KOPT-K1 (cell line): Measurements from ENCODE around the gene PRRC2B.

Experiments
- H3K27ac ChIP-seq: fragments of 200-600 bp; sonication (generic); 2 replicates; pipeline ENCODE4 v1.5.1; 2016; ENCODE audit warnings: antibody characterized with exemption, mild to moderate bottlenecking, low read depth, low read length; ENCODE audit not compliant: poor library complexity, severe bottlenecking
- H3K36me3 ChIP-seq: fragments of 200-600 bp; sonication (generic); 2 replicates; pipeline ENCODE4 v1.5.1; 2017; ENCODE audit warnings: antibody characterized with exemption, mild to moderate bottlenecking, low read length, moderate library complexity; ENCODE audit not compliant: insufficient read depth
- H3K9me3 ChIP-seq: fragments of 200-600 bp; sonication (generic); 2 replicates; pipeline ENCODE4 v1.5.1; 2017; ENCODE audit warnings: antibody characterized with exemption, low read length, mild to moderate bottlenecking; ENCODE audit not compliant: insufficient read depth, poor library complexity, severe bottlenecking

The PRRC2B gene

GRCh38 chr9:131398204-131398603 is 4.3 kb downstream of the PRRC2B start:
- peaks cover 8% of the 10 kb centered on the region; the same call in 1 of the 2 replicates for H3K36me3 ChIP-seq
- no peak overlapping the region for H3K27ac ChIP-seq
- H3K9me3 ChIP-seq: no peaks in the 10 kb centered on the region

- Histone ChIP-seq H3K36me3 (peaks cover 8% of the 10 kb centered on the region; the same call in 1 of the 2 replicates), H3K9me3 (no peaks in the 10 kb centered on the region), H3K27ac (no peak overlapping the region)
Measured at GRCh38 chr9:131399972-131400371, 6.1 kb downstream of the PRRC2B start.

GRCh38 chr9:131400627-131401026 is 6.7 kb downstream of the PRRC2B start:
- H3K36me3 ChIP-seq: peaks cover 8% of the 10 kb centered on the region; the same call in 1 of the 2 replicates
- H3K27ac ChIP-seq: no peak overlapping the region
- no peaks in the 10 kb centered on the region for H3K9me3 ChIP-seq

- Histone ChIP-seq H3K27ac (no peak overlapping the region), H3K9me3 (no peaks in the 10 kb centered on the region), H3K36me3 (peaks cover 8% of the 10 kb centered on the region; the same call in 1 of the 2 replicates)
Measured at GRCh38 chr9:131402073-131402472, 8.2 kb downstream of the PRRC2B start.

GRCh38 chr9:131402738-131403492 is 9.0 kb downstream of the PRRC2B start:
- H3K36me3 ChIP-seq: peaks cover 8% of the 10 kb centered on the region; the same call in 1 of the 2 replicates
- H3K9me3 ChIP-seq: no peaks in the 10 kb centered on the region
- no peak overlapping the region for H3K27ac ChIP-seq

- Histone ChIP-seq H3K27ac (no peak overlapping the region), H3K36me3 (peaks cover 8% of the 10 kb centered on the region; the same call in 1 of the 2 replicates), H3K9me3 (no peaks in the 10 kb centered on the region)
Measured at GRCh38 chr9:131403493-131403773, 9.5 kb downstream of the PRRC2B start.

- Histone ChIP-seq H3K27ac (no peak overlapping the region), H3K9me3 (no peaks in the 10 kb centered on the region), H3K36me3 (peaks cover 8% of the 10 kb centered on the region; the same call in 1 of the 2 replicates)
Measured at GRCh38 chr9:131404581-131404980, 10.7 kb downstream of the PRRC2B start.

GRCh38 chr9:131404987-131405386 is 11.1 kb downstream of the PRRC2B start:
- no peaks in the 10 kb centered on the region for H3K9me3 ChIP-seq
- H3K27ac ChIP-seq: no peak overlapping the region
- H3K36me3 ChIP-seq: peaks cover 8% of the 10 kb centered on the region; the same call in 1 of the 2 replicates

- Histone ChIP-seq H3K36me3 (peaks cover 8% of the 10 kb centered on the region; the same call in 1 of the 2 replicates), H3K27ac (peak overlapping the region; percentile 44)
Measured at GRCh38 chr9:131405428-131405827, 11.5 kb downstream of the PRRC2B start.

GRCh38 chr9:131405858-131406537 is 12.1 kb downstream of the PRRC2B start:
- Histone ChIP-seq H3K36me3 (peaks cover 8% of the 10 kb centered on the region; the same call in 1 of the 2 replicates), H3K27ac (peak overlapping the region; percentile 44), H3K9me3 (no peaks in the 10 kb centered on the region)

More at GRCh38 chr9:131405428-131405827, 11.5 kb downstream of the PRRC2B start:
- H3K9me3 ChIP-seq: no peaks in the 10 kb centered on the region

GRCh38 chr9:131406563-131407436 is 12.9 kb downstream of the PRRC2B start:
- peak overlapping the region; percentile 44 for H3K27ac ChIP-seq
- no peaks in the 10 kb centered on the region for H3K9me3 ChIP-seq
- H3K36me3 ChIP-seq: peaks cover 8% of the 10 kb centered on the region; the same call in 1 of the 2 replicates

- Histone ChIP-seq H3K36me3 (no peaks in the 10 kb centered on the region; the same call in 1 of the 2 replicates), H3K9me3 (no peaks in the 10 kb centered on the region), H3K27ac (peak overlapping the region; percentile 44)
Measured at GRCh38 chr9:131407717-131408195, 13.9 kb downstream of the PRRC2B start.

- H3K27ac ChIP-seq: peak overlapping the region; percentile 47
- H3K9me3 ChIP-seq: no peaks in the 10 kb centered on the region
- no peaks in the 10 kb centered on the region; the same call in 1 of the 2 replicates for H3K36me3 ChIP-seq
Measured at GRCh38 chr9:131409458-131409992, 15.6 kb downstream of the PRRC2B start.

GRCh38 chr9:131410044-131410491 is 16.2 kb downstream of the PRRC2B start:
- Histone ChIP-seq H3K27ac (peak overlapping the region; percentile 47), H3K36me3 (no peaks in the 10 kb centered on the region; the same call in 1 of the 2 replicates), H3K9me3 (no peaks in the 10 kb centered on the region)
